Uterus (tissue), 4 donors: ENCODE results near the gene CDH7. TPM values are rescaled to one million over a fixed set of nuclear protein-coding genes. Genes with fewer than 3 reads are reported as not detected.

Source experiments
- DNase-seq, 2 donors: peaks; one replicate each; pipeline ENCODE4 v3.0.0-alpha.2; 2019 to 2020
- H3K27ac ChIP-seq, 2 donors: fragments of 200-600 bp; sonication (generic); 1 replicate in 1 of 2; 2 replicates in 1 of 2; pipeline ENCODE4 v1.5.1; 2016 to 2018
- H3K27me3 ChIP-seq, 2 donors: fragments of 200-600 bp; sonication (generic); one replicate each; pipeline ENCODE4 v1.5.1; 2018 to 2019; ENCODE audit warnings: control low read depth in 1 of 2
- H3K36me3 ChIP-seq, 2 donors: fragments of 200-600 bp; sonication (generic); one replicate each; pipeline ENCODE4 v1.5.1; 2019; ENCODE audit warnings: control low read depth in 1 of 2
- H3K4me1 ChIP-seq, 2 donors: fragments of 200-600 bp; sonication (generic); one replicate each; pipeline ENCODE4 v1.5.1; 2018 to 2019; ENCODE audit warnings: control low read depth in 1 of 2
- H3K4me3 ChIP-seq, 2 donors: fragments of 200-600 bp; sonication (generic); 1 replicate in 1 of 2; 2 replicates in 1 of 2; pipeline ENCODE4 v1.5.1; 2018 to 2019; ENCODE audit warnings: mild to moderate bottlenecking in 1 of 2
- H3K9me3 ChIP-seq, 2 donors: fragments of 200-600 bp; sonication (generic); one replicate each; pipeline ENCODE4 v1.5.1; 2019; ENCODE audit warnings: control low read depth in 1 of 2
- POLR2A ChIP-seq, 2 donors: fragments of 450-650 bp; IDR thresholded peaks; one replicate each; pipeline ENCODE4 v1.6.1; 2016; ENCODE audit warnings: antibody characterized with exemption in 2 of 2, mild to moderate bottlenecking in 1 of 2, moderate library complexity in 1 of 2
- intact Hi-C: fragments of 100-400 bp; cut with DNase I; formaldehyde crosslinking; loops from one replicate; pipeline ENCODE4 v1.15.1; 2023; ENCODE audit warnings: low total_unique reads
- total RNA-seq, 4 donors: library from RNA; depleted of rRNA in 3 of 4; stranded (reverse); fragments of >200 nt in 3 of 4; gene quantifications; one replicate each; pipeline versions ENCODE4 v1.1.0 to v1.2.4, GENCODE V29; 2014 to 2023
- TF ChIP-seq, protein P1 (sequence below), 4 experiments: fragments of 200-600 bp in 2 of 4; fragments of 450-650 bp in 2 of 4; sonication (generic) in 2 of 4; IDR thresholded peaks; one replicate each; pipeline ENCODE4 v1.5.1; 2016 to 2019; ENCODE audit warnings: antibody characterized with exemption in 4 of 4, mild to moderate bottlenecking in 2 of 4, moderate library complexity in 1 of 4
- donor health status: DM: yes; HTN: yes; CAD: no.

The CDH7 gene
- total RNA-seq, 4 donors from 2014 or later: 2.8 TPM; not detected in 3

DNA sequence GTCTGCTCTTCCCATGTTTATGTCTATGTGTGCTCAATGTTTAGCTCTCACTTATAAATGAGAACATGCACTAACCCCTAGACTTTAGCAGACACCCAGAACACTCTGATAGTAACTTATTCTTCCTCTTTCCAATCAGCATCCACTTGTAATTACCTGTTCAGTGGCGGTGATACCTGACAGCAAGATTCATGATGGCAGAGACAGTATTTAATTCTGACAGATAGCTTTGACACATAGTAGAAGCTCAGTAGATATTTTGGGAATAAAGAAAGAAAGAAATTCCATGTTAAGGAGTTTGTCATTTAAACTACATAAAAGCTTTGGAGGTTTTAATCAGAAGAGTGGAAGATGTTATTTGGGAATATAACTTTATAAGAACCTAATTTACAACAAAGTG is 171.3 kb downstream of the CDH7 start:
- H3K4me1 ChIP-seq: no peaks in the 10 kb centered on the region
- intact Hi-C loops: no loop called here
- TF ChIP-seq, protein P1, sequence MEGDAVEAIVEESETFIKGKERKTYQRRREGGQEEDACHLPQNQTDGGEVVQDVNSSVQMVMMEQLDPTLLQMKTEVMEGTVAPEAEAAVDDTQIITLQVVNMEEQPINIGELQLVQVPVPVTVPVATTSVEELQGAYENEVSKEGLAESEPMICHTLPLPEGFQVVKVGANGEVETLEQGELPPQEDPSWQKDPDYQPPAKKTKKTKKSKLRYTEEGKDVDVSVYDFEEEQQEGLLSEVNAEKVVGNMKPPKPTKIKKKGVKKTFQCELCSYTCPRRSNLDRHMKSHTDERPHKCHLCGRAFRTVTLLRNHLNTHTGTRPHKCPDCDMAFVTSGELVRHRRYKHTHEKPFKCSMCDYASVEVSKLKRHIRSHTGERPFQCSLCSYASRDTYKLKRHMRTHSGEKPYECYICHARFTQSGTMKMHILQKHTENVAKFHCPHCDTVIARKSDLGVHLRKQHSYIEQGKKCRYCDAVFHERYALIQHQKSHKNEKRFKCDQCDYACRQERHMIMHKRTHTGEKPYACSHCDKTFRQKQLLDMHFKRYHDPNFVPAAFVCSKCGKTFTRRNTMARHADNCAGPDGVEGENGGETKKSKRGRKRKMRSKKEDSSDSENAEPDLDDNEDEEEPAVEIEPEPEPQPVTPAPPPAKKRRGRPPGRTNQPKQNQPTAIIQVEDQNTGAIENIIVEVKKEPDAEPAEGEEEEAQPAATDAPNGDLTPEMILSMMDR (IDR thresholded peaks at IDR 0.05): no peak
- no peak for TF ChIP-seq POLR2A (IDR thresholded peaks at IDR 0.05)

DNA sequence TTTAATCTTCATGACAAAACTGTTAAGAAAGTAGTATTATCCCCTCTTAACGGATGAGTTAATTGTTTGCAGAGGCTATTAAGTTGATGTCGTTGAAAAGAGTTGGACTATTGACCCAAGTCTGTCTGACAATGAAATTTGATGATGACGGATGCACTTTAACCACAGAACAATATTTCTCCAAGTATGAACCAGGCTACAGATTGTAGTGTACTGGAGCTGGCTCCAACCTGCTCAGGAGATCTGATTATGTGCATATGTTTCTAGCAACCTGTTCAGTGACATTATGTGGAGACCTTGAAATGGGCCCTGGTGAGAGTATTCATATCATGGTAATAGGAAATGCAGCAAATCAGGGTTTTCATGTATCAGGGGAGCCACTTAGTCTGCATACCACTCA is 174.1 kb downstream of the CDH7 start:
- Histone ChIP-seq H3K27me3 (no peaks in the 10 kb centered on the region), H3K4me1 (no peaks in the 10 kb centered on the region), H3K4me3 (no peak overlapping the region), H3K27ac (no peak overlapping the region), H3K9me3 (no peaks in the 10 kb centered on the region), H3K36me3 (no peaks in the 10 kb centered on the region)
- no peak for DNase-seq
- TF ChIP-seq, protein P1 (IDR thresholded peaks at IDR 0.05): no peak
- no peak for TF ChIP-seq POLR2A (IDR thresholded peaks at IDR 0.05)
- intact Hi-C loops: no loop called here

More for the DNA sequence above, 171.3 kb downstream of the CDH7 start:
- DNase-seq: no peak
- H3K4me3 ChIP-seq: no peak overlapping the region
- H3K27ac ChIP-seq: no peak overlapping the region
- no peaks in the 10 kb centered on the region for H3K9me3 ChIP-seq
- H3K36me3 ChIP-seq: no peaks in the 10 kb centered on the region
- H3K27me3 ChIP-seq: no peaks in the 10 kb centered on the region

DNA sequence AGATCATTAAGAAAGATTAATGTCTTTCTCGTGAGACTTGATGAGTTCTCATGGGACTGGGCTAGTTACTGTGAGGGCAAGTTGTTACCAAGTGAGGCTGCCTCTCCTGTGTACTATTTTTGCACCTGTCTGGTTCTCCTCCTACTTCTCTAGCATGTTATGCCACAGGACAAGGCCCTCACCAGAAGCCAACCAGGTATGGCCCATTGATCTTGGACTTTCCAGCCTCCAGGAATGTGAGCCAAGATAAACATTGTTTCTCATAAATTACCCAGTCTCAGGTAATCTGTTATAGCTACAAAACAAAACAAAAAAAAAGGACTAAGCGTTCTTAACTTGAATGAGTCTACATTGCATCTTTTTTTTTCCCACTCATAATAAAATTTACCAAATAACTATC is 184.1 kb downstream of the CDH7 start:
- Histone ChIP-seq H3K4me1 (no peaks in the 10 kb centered on the region), H3K4me3 (no peak overlapping the region), H3K36me3 (no peaks in the 10 kb centered on the region), H3K27me3 (no peaks in the 10 kb centered on the region), H3K9me3 (no peaks in the 10 kb centered on the region), H3K27ac (no peak overlapping the region)
- TF ChIP-seq, protein P1 (IDR thresholded peaks at IDR 0.05): no peak
- TF ChIP-seq POLR2A (IDR thresholded peaks at IDR 0.05): no peak
- no peak for DNase-seq
- intact Hi-C loops: no loop called here

DNA sequence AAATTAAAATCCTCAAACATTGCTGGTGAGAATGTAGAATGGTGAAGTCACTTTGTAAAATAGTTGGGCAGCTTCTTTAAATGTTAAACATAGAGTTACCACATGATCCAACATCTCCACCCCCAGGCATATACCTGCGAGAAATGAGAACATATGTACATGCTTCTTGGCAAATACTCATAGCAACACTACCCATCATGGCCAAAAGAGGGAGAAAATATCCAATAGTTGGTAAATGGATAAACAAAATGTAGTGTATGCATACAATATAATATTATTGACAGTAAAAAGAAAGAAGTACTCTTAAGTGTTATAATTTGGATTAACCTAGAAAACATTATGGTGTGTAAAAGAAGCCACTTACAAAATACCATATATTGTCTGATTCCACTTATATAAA is 185.9 kb downstream of the CDH7 start:
- H3K27me3 ChIP-seq: no peaks in the 10 kb centered on the region
- DNase-seq: no peak
- TF ChIP-seq, protein P1 (IDR thresholded peaks at IDR 0.05): no peak
- TF ChIP-seq POLR2A (IDR thresholded peaks at IDR 0.05): no peak
- H3K36me3 ChIP-seq: no peaks in the 10 kb centered on the region
- H3K4me3 ChIP-seq: no peak overlapping the region
- intact Hi-C loops: no loop called here
- H3K4me1 ChIP-seq: no peaks in the 10 kb centered on the region
- H3K27ac ChIP-seq: no peak overlapping the region
- H3K9me3 ChIP-seq: no peaks in the 10 kb centered on the region

DNA sequence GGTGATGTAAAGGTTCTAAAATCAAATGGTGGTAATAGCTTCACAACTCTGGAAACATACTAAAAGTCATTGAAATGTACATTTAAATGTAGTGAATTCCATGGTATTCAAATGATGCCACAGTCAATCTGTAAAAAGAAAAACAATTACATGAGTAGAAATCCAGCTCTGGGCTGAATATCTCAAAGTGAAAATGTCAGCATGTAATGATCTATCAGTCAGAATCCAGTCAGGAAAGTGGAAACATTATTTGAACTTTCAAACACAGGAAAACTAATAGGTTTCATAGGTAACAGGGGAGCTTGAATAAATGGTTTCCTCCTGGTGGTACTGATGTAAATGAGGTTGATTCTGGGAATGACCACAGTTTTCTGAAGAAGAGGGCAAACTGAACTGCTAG is 186.4 kb downstream of the CDH7 start:
- intact Hi-C loops: no loop called here
- H3K27ac ChIP-seq: no peak overlapping the region
- no peaks in the 10 kb centered on the region for H3K36me3 ChIP-seq
- no peaks in the 10 kb centered on the region for H3K27me3 ChIP-seq
- no peak overlapping the region for H3K4me3 ChIP-seq
- no peaks in the 10 kb centered on the region for H3K9me3 ChIP-seq
- no peak for TF ChIP-seq POLR2A (IDR thresholded peaks at IDR 0.05)
- TF ChIP-seq, protein P1 (IDR thresholded peaks at IDR 0.05): no peak
- DNase-seq: no peak
- no peaks in the 10 kb centered on the region for H3K4me1 ChIP-seq
